GM12892 (cell line): ENCODE measurements around the gene SEC31B.

Source experiments
- POLR2A ChIP-seq: IDR thresholded peaks from 2 replicates; pipeline ENCODE4 v1.6.1; 2011; ENCODE audit warnings: low read depth, low read length, control low read depth
- POLR2AphosphoS5 ChIP-seq: IDR thresholded peaks from 2 replicates; pipeline ENCODE4 v1.6.1; 2011; ENCODE audit warnings: low read depth, low read length, control low read depth
- TAF1 ChIP-seq: IDR thresholded peaks from 2 replicates; pipeline ENCODE4 v1.6.1; 2011; ENCODE audit warnings: low read depth, mild to moderate bottlenecking, control low read depth, low read length, borderline replicate concordance

- no peak for TF ChIP-seq TAF1
- no peak for TF ChIP-seq POLR2AphosphoS5
- no peak for TF ChIP-seq POLR2A
Observed at GRCh38 chr10:100501423-100501822, 18.2 kb downstream of the SEC31B start.
